Stomach smooth muscle (tissue), 2 donors: Measurements from ENCODE around the gene ADAMTS12.

Experiments
- H3K27ac ChIP-seq: one replicate; pipeline ENCODE4 v1.7.0; 2013; ENCODE audit warnings: mild to moderate bottlenecking, low read length, inconsistent platforms
- H3K27me3 ChIP-seq, 2 donors: one replicate each; pipeline ENCODE4 v1.7.0; 2013; ENCODE audit warnings: low read length in 2 of 2; ENCODE audit not compliant: insufficient read depth in 2 of 2, control insufficient read depth in 1 of 2
- H3K36me3 ChIP-seq, 2 donors: one replicate each; pipeline ENCODE4 v1.7.0; 2013; ENCODE audit warnings: low read length in 2 of 2; ENCODE audit not compliant: control insufficient read depth in 2 of 2, insufficient read depth in 2 of 2
- H3K4me1 ChIP-seq: one replicate; pipeline ENCODE4 v1.7.0; 2013; ENCODE audit warnings: low read length; ENCODE audit not compliant: control insufficient read depth, insufficient read depth
- H3K4me3 ChIP-seq, 2 donors: one replicate each; pipeline ENCODE4 v1.7.0; 2013; ENCODE audit warnings: low read length in 2 of 2
- H3K9ac ChIP-seq, 2 donors: one replicate each; pipeline ENCODE4 v1.7.0; 2013; ENCODE audit warnings: low read length in 2 of 2, mild to moderate bottlenecking in 1 of 2
- H3K9me3 ChIP-seq, 2 donors: one replicate each; pipeline ENCODE4 v1.7.0; 2013; ENCODE audit warnings: low read length in 2 of 2; ENCODE audit not compliant: control insufficient read depth in 2 of 2
- donor health status: healthy.
- donor health status: Pancreatic carcinoma.

Gene ADAMTS12

GRCh38 chr5:33762859-33763258 is 128.9 kb downstream of the ADAMTS12 start:
- H3K36me3 ChIP-seq, result no peaks in the 10 kb centered on the region
- no peaks in the 10 kb centered on the region for H3K27me3 ChIP-seq
- H3K4me1 ChIP-seq, result no peaks in the 10 kb centered on the region
- H3K4me3 ChIP-seq, result no peak overlapping the region
- no peaks in the 10 kb centered on the region for H3K9me3 ChIP-seq
- H3K9ac ChIP-seq, result no peak overlapping the region
- no peak overlapping the region for H3K27ac ChIP-seq

GRCh38 chr5:33761139-33761538 is 130.7 kb downstream of the ADAMTS12 start:
- no peak overlapping the region for H3K27ac ChIP-seq
- no peaks in the 10 kb centered on the region for H3K4me1 ChIP-seq
- H3K9me3 ChIP-seq, result no peaks in the 10 kb centered on the region
- no peaks in the 10 kb centered on the region for H3K27me3 ChIP-seq
- H3K36me3 ChIP-seq, result no peaks in the 10 kb centered on the region
- no peak overlapping the region for H3K9ac ChIP-seq
- H3K4me3 ChIP-seq, result no peak overlapping the region

GRCh38 chr5:33758737-33759136 is 133.1 kb downstream of the ADAMTS12 start:
- Histone ChIP-seq H3K27me3 (no peaks in the 10 kb centered on the region), H3K9ac (no peak overlapping the region)

GRCh38 chr5:33756491-33756890 is 135.3 kb downstream of the ADAMTS12 start:
- Histone ChIP-seq H3K4me1 (no peaks in the 10 kb centered on the region), H3K27me3 (no peaks in the 10 kb centered on the region), H3K4me3 (no peak overlapping the region), H3K9me3 (no peaks in the 10 kb centered on the region), H3K36me3 (no peaks in the 10 kb centered on the region), H3K9ac (no peak overlapping the region), H3K27ac (no peak overlapping the region)

More at GRCh38 chr5:33758737-33759136, 133.1 kb downstream of the ADAMTS12 start:
- H3K9me3 ChIP-seq, result no peaks in the 10 kb centered on the region
- no peaks in the 10 kb centered on the region for H3K36me3 ChIP-seq
- no peak overlapping the region for H3K27ac ChIP-seq
- no peak overlapping the region for H3K4me3 ChIP-seq
- no peaks in the 10 kb centered on the region for H3K4me1 ChIP-seq

- Histone ChIP-seq H3K9me3 (no peaks in the 10 kb centered on the region), H3K4me3 (no peak overlapping the region), H3K27me3 (no peaks in the 10 kb centered on the region), H3K4me1 (no peaks in the 10 kb centered on the region), H3K36me3 (no peaks in the 10 kb centered on the region), H3K9ac (no peak overlapping the region), H3K27ac (no peak overlapping the region)
These were observed 136.6 kb downstream of the ADAMTS12 start for GRCh38 chr5:33755231-33755630.

- no peaks in the 10 kb centered on the region for H3K9me3 ChIP-seq
- no peaks in the 10 kb centered on the region for H3K4me1 ChIP-seq
- H3K27ac ChIP-seq, result no peak overlapping the region
- H3K36me3 ChIP-seq, result no peaks in the 10 kb centered on the region
- H3K27me3 ChIP-seq, result no peaks in the 10 kb centered on the region
- H3K4me3 ChIP-seq, result no peak overlapping the region
- H3K9ac ChIP-seq, result no peak overlapping the region
These were observed 138.1 kb downstream of the ADAMTS12 start for GRCh38 chr5:33753704-33754103.

GRCh38 chr5:33748754-33749153 is 143.0 kb downstream of the ADAMTS12 start:
- Histone ChIP-seq H3K9ac (no peak overlapping the region), H3K27me3 (no peaks in the 10 kb centered on the region), H3K9me3 (no peaks in the 10 kb centered on the region), H3K36me3 (no peaks in the 10 kb centered on the region), H3K4me3 (no peak overlapping the region), H3K27ac (no peak overlapping the region), H3K4me1 (no peaks in the 10 kb centered on the region)

- Histone ChIP-seq H3K9ac (no peak overlapping the region), H3K4me1 (peaks cover 3% of the 10 kb centered on the region), H3K36me3 (no peaks in the 10 kb centered on the region), H3K27ac (no peak overlapping the region), H3K27me3 (no peaks in the 10 kb centered on the region), H3K9me3 (no peaks in the 10 kb centered on the region), H3K4me3 (no peak overlapping the region)
These were observed 146.6 kb downstream of the ADAMTS12 start for GRCh38 chr5:33745101-33745770.

- Histone ChIP-seq H3K27ac (no peak overlapping the region), H3K4me1 (peaks cover 3% of the 10 kb centered on the region), H3K9me3 (no peaks in the 10 kb centered on the region), H3K4me3 (no peak overlapping the region), H3K36me3 (no peaks in the 10 kb centered on the region), H3K9ac (no peak overlapping the region), H3K27me3 (no peaks in the 10 kb centered on the region)
These were observed 148.7 kb downstream of the ADAMTS12 start for GRCh38 chr5:33743099-33743498.

- Histone ChIP-seq H3K27me3 (no peaks in the 10 kb centered on the region), H3K27ac (no peak overlapping the region), H3K9ac (no peak overlapping the region), H3K4me1 (peaks cover 3% of the 10 kb centered on the region), H3K9me3 (no peaks in the 10 kb centered on the region), H3K36me3 (no peaks in the 10 kb centered on the region), H3K4me3 (no peak overlapping the region)
These were observed 149.6 kb downstream of the ADAMTS12 start for GRCh38 chr5:33742181-33742580.

GRCh38 chr5:33738967-33739366 is 152.8 kb downstream of the ADAMTS12 start:
- H3K27ac ChIP-seq, result no peak overlapping the region
- no peak overlapping the region for H3K9ac ChIP-seq
- no peak overlapping the region for H3K4me3 ChIP-seq
- peaks cover 5% of the 10 kb centered on the region for H3K4me1 ChIP-seq
- no peaks in the 10 kb centered on the region for H3K27me3 ChIP-seq
- no peaks in the 10 kb centered on the region for H3K36me3 ChIP-seq
- no peaks in the 10 kb centered on the region for H3K9me3 ChIP-seq
